Coronary artery (tissue), 2 donors: ENCODE data around the gene DMKN.
"Not testable (repeated sequence)": the region's sequence is repeated elsewhere in the genome, so short reads cannot be mapped to it uniquely, and the experiment has no call there.

ENCODE experiments used
- DNase-seq: peaks from one replicate; pipeline ENCODE4 v3.0.0-alpha.2; 2017; ENCODE audit warnings: low spot score
- H3K27ac ChIP-seq, 2 donors: fragments of 200-600 bp; sonication (generic); one replicate each; pipeline ENCODE4 v1.5.1; 2016 to 2019
- H3K4me3 ChIP-seq: fragments of 200-600 bp; sonication (generic); 2 replicates; pipeline ENCODE4 v1.5.1; 2016; ENCODE audit warnings: mild to moderate bottlenecking, moderate library complexity
- CTCF ChIP-seq: fragments of 200-600 bp; sonication (generic); IDR thresholded peaks from one replicate; pipeline ENCODE4 v1.5.1; 2019; ENCODE audit warnings: antibody characterized with exemption

The DMKN gene

GRCh38 chr19:35486268-35486708 is 27.2 kb downstream of the DMKN start:
- no peak overlapping the region for H3K27ac ChIP-seq
- no peak overlapping the region for H3K4me3 ChIP-seq
- no peak for TF ChIP-seq CTCF
- no peak for DNase-seq

- DNase-seq = no peak
- no peak for TF ChIP-seq CTCF
- Histone ChIP-seq H3K27ac (no peak overlapping the region), H3K4me3 (no peak overlapping the region)
Measured at GRCh38 chr19:35484252-35485036, 29.0 kb downstream of the DMKN start.

GRCh38 chr19:35483089-35483488 is 30.4 kb downstream of the DMKN start:
- Histone ChIP-seq H3K4me3 (no peak overlapping the region), H3K27ac (no peak overlapping the region)
- no peak for DNase-seq
- TF ChIP-seq CTCF = no peak

GRCh38 chr19:35478794-35479677 is 34.4 kb downstream of the DMKN start:
- no peak overlapping the region for H3K27ac ChIP-seq
- H3K4me3 ChIP-seq = no peak overlapping the region
- TF ChIP-seq CTCF = no peak
- DNase-seq = no peak

GRCh38 chr19:35476149-35476548 is 37.3 kb downstream of the DMKN start:
- Histone ChIP-seq H3K27ac (no peak overlapping the region), H3K4me3 (no peak overlapping the region)
- DNase-seq = no peak
- no peak for TF ChIP-seq CTCF

- H3K27ac ChIP-seq, DNase-seq, H3K4me3 ChIP-seq: not testable (repeated sequence)
Measured at GRCh38 chr19:35474594-35474993, 38.9 kb downstream of the DMKN start.

- no peak overlapping the region for H3K4me3 ChIP-seq
- no peak for DNase-seq
- H3K27ac ChIP-seq = no peak overlapping the region
- no peak for TF ChIP-seq CTCF
Measured at GRCh38 chr19:35474104-35474503, 39.3 kb downstream of the DMKN start.
